A549 (cell line): ENCODE results near the gene CLCN3.

Experiments
- EP300 ChIP-seq, 2 experiments: fragments of >200 bp; sonication (Bioruptor Twin); formaldehyde crosslinking; IDR thresholded peaks; 2 replicates in 1 of 2; 3 replicates in 1 of 2; pipeline ENCODE4 v1.6.1; 2016 to 2017
- HDAC2 ChIP-seq: fragments of 200-600 bp; sonication (generic); IDR thresholded peaks from 2 replicates; pipeline ENCODE4 v1.6.1; 2016
- JUN ChIP-seq, 2 experiments: fragments of >200 bp; sonication (Bioruptor Twin); formaldehyde crosslinking; IDR thresholded peaks; 2 replicates in 1 of 2; 3 replicates in 1 of 2; pipeline ENCODE4 v1.6.1; 2016 to 2017
- POLR2A ChIP-seq: IDR thresholded peaks from 2 replicates; pipeline ENCODE4 v1.6.1; 2012; ENCODE audit warnings: mild to moderate bottlenecking, low read length
- SMC3 ChIP-seq: fragments of >200 bp; sonication (Bioruptor Twin); formaldehyde crosslinking; IDR thresholded peaks from 3 replicates; pipeline ENCODE4 v1.6.1; 2018; ENCODE audit warnings: inconsistent platforms
- TF ChIP-seq, protein P1 (sequence below): fragments of >200 bp; sonication (Bioruptor Twin); formaldehyde crosslinking; IDR thresholded peaks from 3 replicates; pipeline ENCODE4 v1.5.1; 2016

DNA sequence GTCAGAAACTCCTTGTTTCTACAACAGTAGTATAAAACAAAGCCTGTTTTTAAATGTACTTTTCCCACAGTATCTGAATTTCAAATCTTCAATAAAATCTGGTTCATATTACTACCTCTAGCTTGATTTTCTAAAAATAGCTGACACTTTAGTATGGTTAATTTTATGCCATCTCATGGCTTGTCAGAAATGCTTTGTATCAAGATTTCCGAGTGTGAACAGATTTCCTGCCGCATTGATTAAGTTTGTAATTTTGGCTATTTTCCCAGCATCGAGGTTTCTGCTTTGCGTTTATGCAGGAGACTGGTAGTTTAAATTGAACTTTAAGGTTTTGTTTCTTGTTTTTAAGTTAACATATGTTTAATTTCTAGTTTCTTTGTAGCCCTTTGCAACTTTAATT lies 44.2 kb downstream of the CLCN3 start:
- TF ChIP-seq, protein P1, sequence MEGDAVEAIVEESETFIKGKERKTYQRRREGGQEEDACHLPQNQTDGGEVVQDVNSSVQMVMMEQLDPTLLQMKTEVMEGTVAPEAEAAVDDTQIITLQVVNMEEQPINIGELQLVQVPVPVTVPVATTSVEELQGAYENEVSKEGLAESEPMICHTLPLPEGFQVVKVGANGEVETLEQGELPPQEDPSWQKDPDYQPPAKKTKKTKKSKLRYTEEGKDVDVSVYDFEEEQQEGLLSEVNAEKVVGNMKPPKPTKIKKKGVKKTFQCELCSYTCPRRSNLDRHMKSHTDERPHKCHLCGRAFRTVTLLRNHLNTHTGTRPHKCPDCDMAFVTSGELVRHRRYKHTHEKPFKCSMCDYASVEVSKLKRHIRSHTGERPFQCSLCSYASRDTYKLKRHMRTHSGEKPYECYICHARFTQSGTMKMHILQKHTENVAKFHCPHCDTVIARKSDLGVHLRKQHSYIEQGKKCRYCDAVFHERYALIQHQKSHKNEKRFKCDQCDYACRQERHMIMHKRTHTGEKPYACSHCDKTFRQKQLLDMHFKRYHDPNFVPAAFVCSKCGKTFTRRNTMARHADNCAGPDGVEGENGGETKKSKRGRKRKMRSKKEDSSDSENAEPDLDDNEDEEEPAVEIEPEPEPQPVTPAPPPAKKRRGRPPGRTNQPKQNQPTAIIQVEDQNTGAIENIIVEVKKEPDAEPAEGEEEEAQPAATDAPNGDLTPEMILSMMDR = no peak
- TF ChIP-seq HDAC2 (no peak), EP300 (IDR thresholded peaks at IDR 0.05) (no peak), JUN (IDR thresholded peaks at IDR 0.05) (no peak), SMC3 (no peak), POLR2A (no peak)
